Hypothalamus (tissue), 51 donors: ENCODE measurements around the gene SEMA4D.
A peak's percentile ranks its signal among the peaks of the same experiment; 100 is the strongest.

Experiments used
- DNase-seq, 51 donors: peaks; one replicate each; lab custom pipeline; 2025; lab: John Stamatoyannopoulos, UW

Gene SEMA4D

GRCh38 chr9:89435071-89435823 is 62.7 kb downstream of the SEMA4D start:
- peak in 8 of 51 donors; percentile 21 to 56 (median 28) for DNase-seq

GRCh38 chr9:89434636-89435035 is 63.3 kb downstream of the SEMA4D start:
- DNase-seq = no peak

GRCh38 chr9:89433826-89434225 is 64.1 kb downstream of the SEMA4D start:
- DNase-seq = peak in 5 of 51 donors; percentile 30 to 72 (median 39)

GRCh38 chr9:89432986-89433530 is 64.9 kb downstream of the SEMA4D start:
- no peak for DNase-seq

- DNase-seq = no peak
Observed at GRCh38 chr9:89431930-89432725, 65.8 kb downstream of the SEMA4D start.

DNA sequence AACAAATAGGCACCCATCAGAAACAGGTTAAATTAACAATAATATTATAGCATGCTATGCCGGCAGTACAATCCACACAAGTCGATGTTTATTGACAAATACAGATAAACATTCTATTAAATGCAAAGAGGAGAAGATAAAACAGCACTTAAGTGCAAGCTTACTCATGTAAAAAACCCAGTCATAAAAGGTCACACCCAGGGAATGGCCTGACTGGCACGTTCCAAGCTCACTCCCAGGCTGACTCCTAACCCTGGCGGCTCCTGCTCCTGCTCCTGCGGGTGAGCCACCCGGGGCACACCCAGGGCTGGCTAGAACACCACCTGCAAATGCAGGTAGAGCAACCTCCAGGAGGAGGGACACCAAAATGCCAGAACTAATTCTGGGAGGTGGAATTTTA is 66.9 kb downstream of the SEMA4D start:
- DNase-seq = no peak

GRCh38 chr9:89428901-89429890 is 68.7 kb downstream of the SEMA4D start:
- DNase-seq = peak in 3 of 51 donors; percentile 18 to 35 (median 30)

DNA sequence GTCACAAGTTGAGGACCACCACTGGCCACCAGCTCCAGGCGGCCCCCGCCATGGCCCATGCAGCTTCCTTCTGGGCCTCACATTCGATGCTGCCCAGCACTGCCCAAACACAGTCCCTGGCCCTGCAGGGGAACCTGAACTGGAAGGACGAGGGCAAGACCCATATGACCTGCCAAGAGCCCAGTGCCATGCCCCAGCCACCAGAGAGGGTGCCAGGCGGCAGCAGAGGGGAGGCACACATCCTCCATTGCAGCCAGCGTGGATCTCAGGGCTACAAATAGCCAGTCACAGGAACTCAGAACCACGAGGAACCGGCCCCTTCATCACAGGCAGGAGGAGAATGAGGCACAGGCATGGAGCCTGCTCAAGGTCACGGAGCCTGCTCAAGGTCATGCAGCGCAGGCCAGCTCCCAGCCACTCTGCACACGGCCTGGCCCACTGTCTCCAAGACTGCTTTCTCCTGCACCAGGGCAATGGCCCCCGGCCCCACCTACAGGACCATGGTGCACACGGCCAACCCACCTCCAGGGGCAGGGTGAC is 69.6 kb downstream of the SEMA4D start:
- no peak for DNase-seq

DNA sequence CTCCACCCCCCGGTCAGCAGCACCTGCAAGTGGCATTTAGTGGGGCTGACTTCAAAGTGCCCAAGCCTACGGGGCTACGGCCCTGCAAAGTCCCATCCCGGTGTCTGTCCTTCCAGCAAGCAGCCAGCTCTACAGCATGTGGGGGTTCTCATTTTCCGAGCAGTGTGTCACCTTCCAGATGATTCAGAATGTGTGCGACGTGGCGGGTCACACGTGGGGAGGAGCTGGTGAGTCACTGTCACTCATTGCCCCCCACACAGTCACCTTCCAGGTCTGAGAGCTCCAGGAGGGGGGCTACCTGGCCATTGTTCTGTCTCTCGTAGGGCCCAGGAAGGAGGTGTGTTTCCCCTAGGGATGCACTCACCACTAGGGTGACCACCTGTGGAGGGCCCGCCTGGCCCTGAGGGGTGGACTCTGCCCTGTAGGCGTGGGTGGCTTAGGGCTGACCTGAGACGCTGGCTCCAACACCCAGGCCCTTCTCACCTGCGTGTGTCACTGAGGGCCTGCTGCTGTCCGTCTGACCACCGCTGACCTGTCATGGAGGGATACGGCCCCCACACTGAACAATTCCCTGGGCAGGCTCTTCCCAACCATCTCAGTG is 70.2 kb downstream of the SEMA4D start:
- peak in 3 of 51 donors; percentile 37 to 69 (median 59) for DNase-seq

- no peak for DNase-seq
Observed at GRCh38 chr9:89426384-89426961, 71.4 kb downstream of the SEMA4D start.

DNA sequence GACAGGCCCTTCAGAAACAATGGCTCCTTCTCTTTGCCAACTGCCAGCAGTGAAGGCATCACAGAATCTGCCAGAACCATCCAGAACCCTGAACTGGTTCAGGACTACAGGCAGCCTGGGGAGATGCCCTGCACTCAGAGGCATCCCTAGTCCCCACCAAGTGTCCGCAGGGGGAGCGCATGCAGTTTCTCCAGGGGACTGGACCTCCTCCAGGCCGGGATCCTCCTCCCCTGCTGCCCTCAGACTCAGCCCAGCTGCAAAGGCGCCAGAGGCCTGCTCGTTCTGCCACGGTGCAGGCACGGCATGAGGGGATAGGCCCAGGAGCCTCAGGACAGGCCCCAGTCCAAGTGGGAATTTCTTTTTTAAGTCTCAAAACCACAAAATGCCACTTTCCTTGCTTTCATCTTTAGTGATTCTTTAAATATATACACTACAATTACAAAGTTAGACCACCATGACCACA is 72.0 kb downstream of the SEMA4D start:
- DNase-seq = peak in 38 of 51 donors; percentile 21 to 78 (median 54)

DNA sequence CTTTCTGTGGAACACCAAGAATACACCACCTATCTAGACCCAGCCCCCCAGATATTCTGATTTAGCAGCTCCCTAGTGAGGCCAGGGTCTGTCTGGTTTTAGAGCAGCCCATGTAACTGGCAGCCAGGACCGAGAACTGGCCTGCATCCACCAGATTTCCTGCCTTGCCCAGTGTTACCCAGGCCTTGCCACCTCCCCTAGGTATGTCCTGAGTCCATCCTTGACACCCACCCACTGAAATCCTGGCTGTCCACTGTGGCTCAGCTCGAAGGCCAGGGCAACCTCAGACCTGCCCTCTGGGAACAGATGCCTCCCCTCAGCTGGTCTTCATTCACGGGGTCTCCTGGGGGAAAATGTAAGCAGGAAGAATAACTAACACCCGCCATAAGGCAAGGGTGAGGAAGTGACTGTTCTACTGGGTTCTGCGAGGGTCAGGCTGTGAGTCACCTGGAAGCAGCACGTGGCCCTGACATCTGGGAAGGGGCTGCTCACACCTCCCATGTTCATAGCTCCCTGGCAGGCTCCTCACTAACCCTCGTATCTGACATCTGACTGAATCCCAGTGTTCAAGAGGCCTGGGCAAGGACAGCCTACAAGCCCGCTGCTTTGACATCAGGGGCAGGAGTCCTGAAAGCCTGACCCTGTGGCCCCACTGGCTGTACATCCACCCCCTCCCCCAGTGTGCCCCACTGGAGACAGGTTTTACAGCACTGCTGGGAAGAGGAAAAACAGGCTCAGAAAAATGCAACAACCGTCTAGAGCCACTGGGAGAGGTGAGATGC is 72.7 kb downstream of the SEMA4D start:
- no peak for DNase-seq

DNA sequence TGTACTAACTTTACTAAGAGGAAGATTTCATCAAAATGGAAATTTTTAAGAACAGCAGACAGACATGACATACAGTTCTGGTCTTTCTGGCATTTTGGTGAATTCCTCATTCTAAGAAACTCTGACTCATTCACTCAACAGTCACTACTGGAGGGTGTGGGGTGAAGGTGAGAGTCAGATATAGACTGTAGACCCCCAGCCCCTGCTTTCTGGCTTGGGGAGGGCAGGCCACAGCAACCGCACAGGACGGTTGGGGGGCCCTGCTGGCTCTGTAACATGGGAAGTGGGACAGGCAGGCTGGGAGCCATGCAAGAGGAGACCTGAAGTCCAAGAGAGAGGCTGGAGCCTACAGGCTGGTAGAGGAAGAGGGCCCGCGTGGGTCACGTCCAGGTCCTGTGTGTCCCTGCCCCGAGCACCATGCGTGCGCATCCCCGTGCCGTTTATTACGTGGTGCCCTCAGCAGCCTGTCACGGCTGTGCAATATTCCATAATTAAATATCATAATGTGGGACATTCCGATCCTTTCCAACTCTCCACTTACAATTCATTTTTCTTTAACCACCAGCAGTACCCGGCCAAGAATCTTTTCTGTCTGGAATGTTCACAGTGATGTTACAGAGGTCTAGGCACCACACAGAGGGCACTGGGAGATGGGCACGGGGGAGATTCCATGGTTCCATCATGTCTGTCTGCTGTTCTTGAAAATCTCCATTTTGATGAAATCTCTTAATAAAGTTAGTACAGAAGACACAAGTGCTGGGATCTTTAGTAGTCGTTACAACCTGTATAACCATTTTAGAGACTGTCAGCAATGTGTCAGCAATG is 75.5 kb downstream of the SEMA4D start:
- DNase-seq = no peak

DNA sequence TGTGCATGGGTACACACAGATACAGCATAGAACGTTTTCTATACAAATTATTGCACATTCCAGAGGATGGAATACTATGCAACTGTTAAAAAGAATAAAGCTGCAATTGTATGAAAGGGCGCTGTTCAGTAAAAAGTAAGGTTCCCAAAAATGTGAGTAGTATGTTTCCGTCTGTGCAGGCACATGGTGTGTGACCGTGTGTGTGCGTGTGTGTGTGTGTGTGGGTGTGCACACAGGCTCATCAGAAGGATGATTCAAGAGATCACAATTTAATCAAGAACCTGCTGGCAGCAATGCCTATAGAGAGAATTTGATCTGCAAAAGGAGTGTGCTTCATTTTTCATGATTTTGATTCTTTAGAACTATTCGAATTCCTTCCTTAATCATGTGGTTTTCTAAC is 76.3 kb downstream of the SEMA4D start:
- no peak for DNase-seq

DNA sequence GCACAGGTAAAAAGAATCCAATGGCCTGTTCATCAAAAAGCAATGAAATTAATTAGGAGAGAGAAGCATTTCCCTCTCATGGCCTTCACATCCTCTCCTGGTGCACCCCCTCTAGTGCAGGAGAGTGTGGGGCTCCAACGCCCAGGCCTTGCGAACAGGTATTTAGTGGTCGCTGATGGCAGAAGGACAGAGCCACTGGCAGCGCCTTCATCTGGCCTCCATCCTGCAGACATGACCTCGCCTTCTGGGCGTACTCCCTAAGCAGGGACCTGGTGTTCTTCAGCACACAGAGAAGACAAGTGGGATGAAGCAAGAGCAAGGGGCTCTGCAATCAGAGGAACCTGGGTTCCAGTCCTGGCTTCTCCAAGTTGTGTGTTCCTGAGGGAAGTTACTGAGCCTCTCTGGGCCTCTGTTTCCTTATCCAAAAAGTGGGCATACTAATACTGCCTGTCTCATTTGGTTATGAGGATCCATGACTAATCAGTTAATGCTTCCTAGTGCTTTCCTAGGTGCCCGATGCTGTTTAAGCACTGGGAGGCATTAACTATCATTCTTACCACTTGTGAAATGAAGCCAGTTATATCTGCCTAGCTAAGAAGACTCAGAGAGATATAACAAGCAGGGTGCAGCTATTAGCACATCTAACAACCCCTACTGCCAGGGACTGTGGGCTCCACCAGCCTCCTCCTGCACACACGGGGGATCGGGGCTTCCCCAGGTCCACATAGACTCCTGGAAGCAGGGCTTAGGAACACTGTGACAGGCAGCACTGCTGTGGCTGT is 77.3 kb downstream of the SEMA4D start:
- DNase-seq = no peak

- no peak for DNase-seq
Observed at GRCh38 chr9:89419978-89420394, 77.9 kb downstream of the SEMA4D start.
